ENCODE data around the gene TCEA2. TPM values are rescaled to one million over a fixed set of nuclear protein-coding genes. Genes with fewer than 3 reads are reported as not detected.
A peak's percentile ranks its signal among the peaks of the same experiment; 100 is the strongest.

TCEA2 gene
- total and polyA plus RNA-seq, 2 of the 13 experiments (the other 11 are each of a cell fraction or from before 2014, with no cell fraction given) = 28.1 to 33.7 TPM

DNA sequence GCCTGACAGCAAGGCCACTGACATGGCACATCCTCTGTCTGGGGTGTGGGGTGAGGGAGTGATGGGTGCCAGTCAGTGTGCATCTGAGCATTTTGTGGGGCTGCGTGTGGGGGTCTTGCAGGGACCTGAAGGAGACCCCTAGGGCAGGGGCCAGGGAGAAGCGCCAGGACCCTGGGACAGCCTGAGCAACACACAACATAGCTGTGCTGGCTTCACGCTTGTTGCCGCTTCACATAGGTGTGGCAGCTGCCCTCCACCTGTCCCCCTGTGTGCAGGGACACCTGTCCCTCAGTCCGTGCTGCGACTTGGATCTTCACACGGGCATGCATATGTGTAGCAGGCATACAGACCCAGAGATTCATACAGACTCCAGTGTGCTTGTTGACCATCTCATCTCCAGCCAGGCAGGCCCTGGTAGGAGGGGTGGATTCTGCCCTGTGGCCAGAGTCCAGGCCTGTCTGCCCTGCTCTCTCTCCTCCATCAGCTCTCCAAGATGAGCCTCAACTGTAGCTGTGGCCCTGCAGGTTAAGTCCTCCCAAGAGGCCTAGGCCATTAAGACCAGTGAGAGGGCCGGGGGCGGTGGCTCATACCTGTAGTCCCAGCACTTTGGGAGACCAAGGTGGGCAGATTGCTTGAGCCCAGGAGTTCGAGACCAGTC lies 47.5 kb downstream of the TCEA2 start (continued):
- no peak for TF ChIP-seq REXO4 (CRISPR knock-in tag; IDR thresholded peaks at IDR 0.05; ENCODE audit: borderline replicate concordance)
- TF ChIP-seq ZNF124 (CRISPR knock-in tag; IDR thresholded peaks at IDR 0.05) = no peak
- no peak for TF ChIP-seq ZNF891 (CRISPR knock-in tag; IDR thresholded peaks at IDR 0.05)
- no peak for TF ChIP-seq ARHGAP35 (CRISPR knock-in tag; IDR thresholded peaks at IDR 0.05; ENCODE audit: borderline replicate concordance)
- TF ChIP-seq MTERF4 (CRISPR knock-in tag; IDR thresholded peaks at IDR 0.05) = no peak
- TF ChIP-seq, protein P1, sequence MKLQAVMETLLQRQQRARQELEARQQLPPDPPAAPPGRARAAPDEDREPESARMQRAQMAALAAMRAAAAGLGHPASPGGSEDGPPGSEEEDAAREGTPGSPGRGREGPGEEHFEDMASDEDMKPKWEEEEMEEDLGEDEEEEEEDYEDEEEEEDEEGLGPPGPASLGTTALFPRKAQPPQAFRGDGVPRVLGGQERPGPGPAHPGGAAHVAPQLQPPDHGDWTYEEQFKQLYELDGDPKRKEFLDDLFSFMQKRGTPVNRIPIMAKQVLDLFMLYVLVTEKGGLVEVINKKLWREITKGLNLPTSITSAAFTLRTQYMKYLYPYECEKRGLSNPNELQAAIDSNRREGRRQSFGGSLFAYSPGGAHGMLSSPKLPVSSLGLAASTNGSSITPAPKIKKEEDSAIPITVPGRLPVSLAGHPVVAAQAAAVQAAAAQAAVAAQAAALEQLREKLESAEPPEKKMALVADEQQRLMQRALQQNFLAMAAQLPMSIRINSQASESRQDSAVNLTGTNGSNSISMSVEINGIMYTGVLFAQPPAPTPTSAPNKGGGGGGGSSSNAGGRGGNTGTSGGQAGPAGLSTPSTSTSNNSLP (IDR thresholded peaks at IDR 0.05; ENCODE audit: low read depth, low read length) = no peak
- TF ChIP-seq ZNF879 (CRISPR knock-in tag; IDR thresholded peaks at IDR 0.05) = no peak
- no peak for TF ChIP-seq SUZ12 (IDR thresholded peaks at IDR 0.05; ENCODE audit: low read depth, low read length)
- TF ChIP-seq SMYD3 (CRISPR knock-in tag; IDR thresholded peaks at IDR 0.05) = no peak
- no peak for TF ChIP-seq ZSCAN31 (CRISPR knock-in tag; IDR thresholded peaks at IDR 0.05; ENCODE audit: low read depth)
- TF ChIP-seq MTA1 (CRISPR knock-in tag; IDR thresholded peaks at IDR 0.05; ENCODE audit: borderline replicate concordance) = peak; percentile 57; the same call in 1 of the 2 replicates
- TF ChIP-seq ZNF253 (CRISPR knock-in tag; IDR thresholded peaks at IDR 0.05; ENCODE audit: borderline replicate concordance) = no peak
- no peak for TF ChIP-seq ZNF34 (CRISPR knock-in tag; IDR thresholded peaks at IDR 0.05; ENCODE audit: borderline replicate concordance)
- no peak for TF ChIP-seq HES4 (CRISPR knock-in tag; IDR thresholded peaks at IDR 0.05; ENCODE audit: borderline replicate concordance)
- TF ChIP-seq, protein P2, sequence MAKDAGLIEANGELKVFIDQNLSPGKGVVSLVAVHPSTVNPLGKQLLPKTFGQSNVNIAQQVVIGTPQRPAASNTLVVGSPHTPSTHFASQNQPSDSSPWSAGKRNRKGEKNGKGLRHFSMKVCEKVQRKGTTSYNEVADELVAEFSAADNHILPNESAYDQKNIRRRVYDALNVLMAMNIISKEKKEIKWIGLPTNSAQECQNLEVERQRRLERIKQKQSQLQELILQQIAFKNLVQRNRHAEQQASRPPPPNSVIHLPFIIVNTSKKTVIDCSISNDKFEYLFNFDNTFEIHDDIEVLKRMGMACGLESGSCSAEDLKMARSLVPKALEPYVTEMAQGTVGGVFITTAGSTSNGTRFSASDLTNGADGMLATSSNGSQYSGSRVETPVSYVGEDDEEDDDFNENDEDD (CRISPR knock-in tag; IDR thresholded peaks at IDR 0.05; ENCODE audit: borderline replicate concordance) = no peak
- TF ChIP-seq ARNT2 (CRISPR knock-in tag; IDR thresholded peaks at IDR 0.05; ENCODE audit: low read depth) = no peak
- no peak for TF ChIP-seq ZHX1 (CRISPR knock-in tag; IDR thresholded peaks at IDR 0.05; ENCODE audit: low read depth)
- TF ChIP-seq ZEB1 (IDR thresholded peaks at IDR 0.05; ENCODE audit: insufficient replicate concordance, low read depth) = no peak
- no peak for TF ChIP-seq HMG20B (CRISPR knock-in tag; conservative IDR thresholded peaks at IDR 0.05)
- no peak for TF ChIP-seq FOXA1 (IDR thresholded peaks at IDR 0.05)
- TF ChIP-seq FOXA1 (CRISPR knock-in tag; IDR thresholded peaks at IDR 0.05) = no peak
- no peak for TF ChIP-seq NR1H2 (CRISPR knock-in tag; IDR thresholded peaks at IDR 0.05; ENCODE audit: borderline replicate concordance, low read depth)
- TF ChIP-seq HNF4A (CRISPR knock-in tag; IDR thresholded peaks at IDR 0.05) = peak; percentile 82
- TF ChIP-seq ETV5 (CRISPR knock-in tag; IDR thresholded peaks at IDR 0.05; ENCODE audit: borderline replicate concordance) = no peak
- no peak for TF ChIP-seq SALL2 (CRISPR knock-in tag; IDR thresholded peaks at IDR 0.05)
- no peak for TF ChIP-seq XBP1 (CRISPR knock-in tag; IDR thresholded peaks at IDR 0.05)
